Measurements from ENCODE around the gene NABP2. TPM values are rescaled to one million over a fixed set of nuclear protein-coding genes. Genes with fewer than 3 reads are reported as not detected.

The NABP2 gene
- total and polyA plus RNA-seq, 10 of the 15 experiments (the other 5 are each of a cell fraction or from before 2014, with no cell fraction given), result 20.7 to 97.9 (median 60.9) TPM

- Histone ChIP-seq H3K4me1 (ENCODE audit: control insufficient read depth, insufficient read depth, low read length) (peaks cover 7% of the 10 kb centered on the region), H3K79me2 (ENCODE audit: control insufficient read depth, insufficient read depth, low read length) (peaks cover 6% of the 10 kb centered on the region), H4K20me1 (ENCODE audit: control insufficient read depth, insufficient read depth) (no peaks in the 10 kb centered on the region), H3K4me3 (no peak overlapping the region), H3K27ac (ENCODE audit: control insufficient read depth, insufficient read depth) (no peak overlapping the region), H3K27me3 (replicated peaks in 1 of 2; ENCODE audit: control insufficient read depth in 2 of 2, insufficient read depth in 2 of 2, low read length in 1 of 2) (no peaks in the 10 kb centered on the region), H2AFZ (ENCODE audit: control insufficient read depth, low read depth, low read length) (no peak overlapping the region), H3K9me3 (replicated peaks; ENCODE audit: control insufficient read depth, insufficient read depth, low read length) (no peaks in the 10 kb centered on the region), H3K36me3 (ENCODE audit: control insufficient read depth in 2 of 2, insufficient read depth in 2 of 2, low read length in 1 of 2) (peaks cover 18 to 22% of the 10 kb centered on the region in 2 experiments), H3K4me2 (ENCODE audit: control insufficient read depth, insufficient read depth) (no peak overlapping the region), H3K9ac (ENCODE audit: control insufficient read depth, insufficient read depth, low read length) (no peak overlapping the region)
- FAIRE-seq (no peak), DNase-seq (ENCODE audit: low read depth, low spot score) (no peak), ATAC-seq (no peak)
- ChIA-PET RAD21 (ENCODE audit: unreplicated experiment) (no interaction called here), SMC1A (ENCODE audit: uncharacterized antibody, unreplicated experiment) (no interaction called here), CTCF (interaction anchor here (0.9 to 1.8 kb wide), 2 partner anchors 25 to 47 kb away, joined by 3 to 4 read pairs; no protein-coding TSS in a partner anchor), POLR2A (interaction anchor here (0.6 to 1.6 kb wide), 2 partner anchors 32 to 105 kb away, joined by 3 to 4 read pairs; no protein-coding TSS in a partner anchor)
- intact Hi-C loops (cut with micrococcal nuclease; ENCODE audit: unreplicated experiment) (no loop called here), in situ Hi-C loops (cut with MboI) (no loop called here)
- no TSS peak for BruUV-seq (replicated peaks)
- TF ChIP-seq NRF1 (conservative IDR thresholded peaks at IDR 0.05; ENCODE audit: low read depth, low read length), result no peak
- TF ChIP-seq EGR1 (IDR thresholded peaks at IDR 0.05; ENCODE audit: borderline replicate concordance in 1 of 2, low read depth in 2 of 2, low read length in 2 of 2), result no peak
- no peak for TF ChIP-seq TAF1 (IDR thresholded peaks at IDR 0.05; ENCODE audit: borderline replicate concordance, low read depth, low read length)
- TF ChIP-seq ZZZ3 (IDR thresholded peaks at IDR 0.05; ENCODE audit: control insufficient read depth, insufficient read length, low read depth), result no peak
- no peak for TF ChIP-seq RFX5 (IDR thresholded peaks at IDR 0.05; ENCODE audit: low read depth, low read length)
- no peak for TF ChIP-seq CBX3 (IDR thresholded peaks at IDR 0.05; ENCODE audit: borderline replicate concordance, low read depth)
- TF ChIP-seq CTCF (IDR thresholded peaks at IDR 0.05 in 2 of 3, conservative IDR thresholded peaks at IDR 0.05 in 1 of 3; ENCODE audit: control insufficient read depth in 2 of 3, extremely low read depth in 1 of 3, insufficient read depth in 1 of 3, low read depth in 3 of 3, low read length in 3 of 3), result no peak
- TF ChIP-seq POLR2AphosphoS5 (IDR thresholded peaks at IDR 0.05; ENCODE audit: low read length), result no peak
- TF ChIP-seq E2F8 (IDR thresholded peaks at IDR 0.05; ENCODE audit: low read depth, partially characterized antibody), result no peak
- TF ChIP-seq TBL1XR1 (IDR thresholded peaks at IDR 0.05; ENCODE audit: low read depth, low read length), result no peak
- no peak for TF ChIP-seq MEF2B (IDR thresholded peaks at IDR 0.05; ENCODE audit: partially characterized antibody, poor library complexity, severe bottlenecking)
- TF ChIP-seq TARDBP (IDR thresholded peaks at IDR 0.05; ENCODE audit: borderline replicate concordance), result no peak
- TF ChIP-seq SRF (IDR thresholded peaks at IDR 0.05; ENCODE audit: low read depth in 2 of 2, low read length in 2 of 2), result no peak
- no peak for TF ChIP-seq LARP7 (IDR thresholded peaks at IDR 0.05)
- no peak for TF ChIP-seq KAT2A (conservative IDR thresholded peaks at IDR 0.05; ENCODE audit: control insufficient read depth, low read depth, low read length)
- 97% methylated on average over 3 of the region's 3 CpGs for WGBS (ENCODE audit: insufficient coverage, insufficient replicate concordance, low lambda C conversion rate, missing lambda C conversion rate)
These were observed 28.5 kb downstream of the NABP2 start for GRCh38 chr12:56252649-56253048.

All from GM12878 (cell line).